Measurements from ENCODE around the gene CAMK2D.

DNA sequence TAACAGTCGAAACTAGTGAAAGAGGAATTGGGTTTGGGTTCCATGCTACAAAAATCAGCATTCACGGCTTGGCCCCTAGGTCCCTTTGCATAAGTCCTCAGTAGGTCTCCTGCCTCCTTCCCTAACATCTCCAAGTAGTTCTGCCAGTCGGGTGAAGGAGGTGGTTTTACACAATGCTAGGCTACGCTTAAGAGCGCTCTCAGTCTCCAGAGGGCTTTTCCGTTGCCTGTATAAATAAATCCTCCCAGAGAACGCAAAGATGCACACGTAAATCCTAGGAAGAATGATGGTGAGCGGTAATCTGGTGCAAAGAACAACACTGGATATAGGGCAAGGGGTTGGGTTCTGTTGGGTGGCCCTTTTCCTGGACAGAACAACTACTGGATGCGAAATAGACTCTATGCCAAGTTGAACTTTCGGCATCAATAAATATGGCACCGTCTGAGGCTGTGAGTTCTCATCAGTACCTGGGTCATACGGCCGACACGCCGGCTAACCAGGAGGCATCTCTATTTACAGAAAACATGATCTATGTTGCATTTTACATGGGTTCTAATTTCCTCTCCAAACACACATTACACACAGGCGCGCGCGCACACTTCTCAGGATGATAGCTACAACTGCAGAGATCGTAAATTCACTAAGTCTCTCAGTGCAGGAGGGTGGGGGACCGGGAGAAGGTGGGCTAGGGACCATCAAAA is 1.3 kb downstream of the CAMK2D start:
- TF ChIP-seq, protein P1, sequence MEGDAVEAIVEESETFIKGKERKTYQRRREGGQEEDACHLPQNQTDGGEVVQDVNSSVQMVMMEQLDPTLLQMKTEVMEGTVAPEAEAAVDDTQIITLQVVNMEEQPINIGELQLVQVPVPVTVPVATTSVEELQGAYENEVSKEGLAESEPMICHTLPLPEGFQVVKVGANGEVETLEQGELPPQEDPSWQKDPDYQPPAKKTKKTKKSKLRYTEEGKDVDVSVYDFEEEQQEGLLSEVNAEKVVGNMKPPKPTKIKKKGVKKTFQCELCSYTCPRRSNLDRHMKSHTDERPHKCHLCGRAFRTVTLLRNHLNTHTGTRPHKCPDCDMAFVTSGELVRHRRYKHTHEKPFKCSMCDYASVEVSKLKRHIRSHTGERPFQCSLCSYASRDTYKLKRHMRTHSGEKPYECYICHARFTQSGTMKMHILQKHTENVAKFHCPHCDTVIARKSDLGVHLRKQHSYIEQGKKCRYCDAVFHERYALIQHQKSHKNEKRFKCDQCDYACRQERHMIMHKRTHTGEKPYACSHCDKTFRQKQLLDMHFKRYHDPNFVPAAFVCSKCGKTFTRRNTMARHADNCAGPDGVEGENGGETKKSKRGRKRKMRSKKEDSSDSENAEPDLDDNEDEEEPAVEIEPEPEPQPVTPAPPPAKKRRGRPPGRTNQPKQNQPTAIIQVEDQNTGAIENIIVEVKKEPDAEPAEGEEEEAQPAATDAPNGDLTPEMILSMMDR (IDR thresholded peaks at IDR 0.05 in 8 of 11, conservative IDR thresholded peaks at IDR 0.05 in 3 of 11), result no peak
- TF ChIP-seq POLR2AphosphoS5 (IDR thresholded peaks at IDR 0.05), result peak in 1 of 3 donors; percentile 40
